Epithelial cell of proximal tubule (primary cell): ENCODE results near the gene DCANP1. TPM values are rescaled to one million over a fixed set of nuclear protein-coding genes. Genes with fewer than 3 reads are reported as not detected.

Experiments
- DNase-seq: peaks from one replicate; pipeline ENCODE4 v3.0.0-alpha.2; 2011; ENCODE audit warnings: low read depth
- H3K4me3 ChIP-seq: 2 replicates; pipeline ENCODE4 v1.5.1; 2011; ENCODE audit warnings: low read depth, mild to moderate bottlenecking, low read length
- total RNA-seq: library from RNA; depleted of rRNA; stranded (reverse); fragments of >200 nt; gene quantifications from 2 replicates; pipeline ENCODE4 v1.2.3, GENCODE V29; 2015
- TF ChIP-seq, protein P1 (sequence below): conservative IDR thresholded peaks from 2 replicates; pipeline ENCODE4 v1.5.1; 2012; ENCODE audit warnings: low read depth, mild to moderate bottlenecking, low read length

The DCANP1 gene
- total RNA-seq, 1 donor from 2014 or later, result not detected

DNA sequence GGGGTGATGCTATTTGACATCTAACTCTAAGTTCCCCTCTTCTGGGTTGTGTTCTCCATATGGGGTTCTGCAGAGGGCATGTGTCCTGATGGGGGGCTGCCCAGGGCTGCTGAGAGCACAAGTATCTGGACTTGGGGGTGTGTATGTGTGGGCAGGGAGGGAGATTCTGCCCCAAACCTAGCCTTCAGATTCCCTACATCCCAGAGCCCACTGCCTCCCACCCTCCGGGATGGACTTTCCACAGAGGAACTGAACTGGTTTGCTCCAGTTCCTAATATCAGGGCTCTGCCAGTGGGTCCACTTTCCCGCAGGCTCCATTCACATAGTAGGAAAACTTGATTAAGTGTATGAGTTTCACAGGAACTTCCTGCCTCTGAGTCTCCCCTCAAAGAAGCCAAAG is 21.4 kb upstream of the DCANP1 start:
- H3K4me3 ChIP-seq, result no peak overlapping the region
- TF ChIP-seq, protein P1, sequence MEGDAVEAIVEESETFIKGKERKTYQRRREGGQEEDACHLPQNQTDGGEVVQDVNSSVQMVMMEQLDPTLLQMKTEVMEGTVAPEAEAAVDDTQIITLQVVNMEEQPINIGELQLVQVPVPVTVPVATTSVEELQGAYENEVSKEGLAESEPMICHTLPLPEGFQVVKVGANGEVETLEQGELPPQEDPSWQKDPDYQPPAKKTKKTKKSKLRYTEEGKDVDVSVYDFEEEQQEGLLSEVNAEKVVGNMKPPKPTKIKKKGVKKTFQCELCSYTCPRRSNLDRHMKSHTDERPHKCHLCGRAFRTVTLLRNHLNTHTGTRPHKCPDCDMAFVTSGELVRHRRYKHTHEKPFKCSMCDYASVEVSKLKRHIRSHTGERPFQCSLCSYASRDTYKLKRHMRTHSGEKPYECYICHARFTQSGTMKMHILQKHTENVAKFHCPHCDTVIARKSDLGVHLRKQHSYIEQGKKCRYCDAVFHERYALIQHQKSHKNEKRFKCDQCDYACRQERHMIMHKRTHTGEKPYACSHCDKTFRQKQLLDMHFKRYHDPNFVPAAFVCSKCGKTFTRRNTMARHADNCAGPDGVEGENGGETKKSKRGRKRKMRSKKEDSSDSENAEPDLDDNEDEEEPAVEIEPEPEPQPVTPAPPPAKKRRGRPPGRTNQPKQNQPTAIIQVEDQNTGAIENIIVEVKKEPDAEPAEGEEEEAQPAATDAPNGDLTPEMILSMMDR, result no peak
- DNase-seq, result no peak

DNA sequence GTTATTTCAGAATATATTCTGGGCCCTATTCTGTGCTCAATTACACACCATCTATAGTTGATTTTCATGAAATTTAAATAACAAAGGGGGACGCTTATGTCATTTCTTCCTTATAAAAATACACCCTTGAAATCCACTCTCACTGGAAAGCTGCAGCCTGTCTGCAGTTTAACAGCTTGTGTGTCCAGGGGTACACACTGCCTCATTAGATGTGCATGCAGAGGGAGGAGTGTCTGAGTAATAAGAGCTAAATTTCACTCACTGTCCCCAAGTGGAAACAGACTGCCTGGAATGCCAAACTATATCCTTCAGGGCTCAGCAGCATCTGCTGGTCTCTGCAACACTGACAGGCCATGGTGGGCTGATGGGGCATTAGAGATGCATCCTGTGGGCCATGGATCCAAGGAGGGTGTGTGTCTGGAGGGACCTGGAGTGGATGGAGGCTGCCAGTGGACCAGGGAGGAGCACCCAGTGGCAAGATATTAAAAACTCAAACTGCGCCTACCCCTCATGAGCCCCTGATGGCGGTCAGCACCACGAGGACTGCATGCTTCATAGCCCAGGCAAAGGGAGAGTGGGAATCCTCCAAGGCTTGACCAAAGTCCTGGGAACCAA is 20.8 kb upstream of the DCANP1 start:
- DNase-seq, result no peak
- H3K4me3 ChIP-seq, result no peak overlapping the region

DNA sequence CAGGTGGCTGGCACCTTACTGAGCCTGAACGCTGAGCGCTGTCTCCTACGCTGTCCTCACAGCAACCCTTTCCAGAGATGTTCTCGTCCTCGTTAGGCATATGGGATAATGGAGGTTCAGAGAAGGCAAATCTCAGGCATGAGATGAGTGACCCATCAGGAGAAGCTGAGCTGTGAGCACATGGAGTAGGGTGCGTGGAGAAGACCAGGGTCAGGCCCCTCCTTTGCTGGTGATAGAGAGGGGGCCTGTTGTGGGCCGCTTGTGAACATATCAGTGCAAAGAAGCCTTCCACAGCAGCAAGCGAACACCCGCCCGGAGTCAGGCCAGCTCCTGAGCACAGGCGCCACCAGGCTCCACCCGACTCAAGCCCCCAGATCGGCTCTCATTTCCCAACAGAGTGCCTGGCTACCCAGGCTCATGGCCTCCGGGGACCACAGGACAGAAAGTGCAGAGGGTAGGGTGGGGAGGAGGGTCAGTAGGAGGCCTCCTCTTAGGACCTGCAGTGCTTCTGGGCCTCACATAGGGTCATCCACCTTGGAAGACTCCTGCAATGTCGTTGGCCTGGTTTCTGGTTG is 20.0 kb upstream of the DCANP1 start:
- TF ChIP-seq, protein P1, result no peak
- H3K4me3 ChIP-seq, result no peak overlapping the region
- DNase-seq, result no peak

More for the DNA sequence above, 20.8 kb upstream of the DCANP1 start:
- TF ChIP-seq, protein P1, result no peak

DNA sequence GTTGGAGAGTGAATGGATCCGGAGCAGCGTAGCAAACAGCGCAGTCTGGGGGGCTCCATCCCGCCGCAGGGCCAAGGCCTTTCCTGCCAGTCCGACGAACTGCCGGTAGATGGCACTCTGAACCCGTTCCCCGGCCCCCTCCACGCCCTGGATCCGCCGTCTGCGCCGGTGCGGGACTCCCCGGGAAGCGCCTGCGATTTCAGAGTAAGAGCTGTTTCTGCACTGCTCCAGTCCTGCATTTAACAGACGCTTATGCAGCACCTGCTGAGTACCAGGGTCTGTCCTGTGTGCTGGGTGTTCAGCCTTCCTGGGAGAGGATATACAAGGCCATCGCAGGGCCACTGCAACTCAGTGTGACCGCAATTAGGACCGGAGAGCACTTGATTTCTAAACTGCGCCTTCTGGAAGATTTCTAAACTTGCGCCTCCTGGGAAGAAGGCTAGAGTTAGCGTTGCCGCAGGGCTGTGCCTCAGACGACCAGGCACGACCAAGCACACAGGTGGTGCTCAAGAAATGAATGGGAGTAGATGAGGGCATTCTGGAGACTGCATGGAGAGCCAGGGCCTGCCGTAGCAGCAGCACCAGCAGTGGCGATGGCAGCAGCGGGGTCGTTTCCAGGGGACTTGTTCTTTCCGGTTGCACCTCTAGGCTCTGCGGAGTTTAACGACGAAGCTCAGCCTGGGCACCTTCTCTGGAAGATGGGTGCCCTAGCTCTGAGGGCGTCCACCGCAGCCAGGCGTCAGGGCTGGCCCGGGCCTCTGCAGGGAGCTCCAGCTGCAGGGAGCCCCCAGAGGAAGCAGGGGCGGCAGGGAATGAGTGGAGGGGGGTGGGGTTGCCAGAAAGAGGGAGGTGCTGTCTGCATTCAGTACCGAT is 19.3 kb upstream of the DCANP1 start:
- peak overlapping the region; percentile 46 for H3K4me3 ChIP-seq
- TF ChIP-seq, protein P1, result peak; percentile 87
- DNase-seq, result no peak

DNA sequence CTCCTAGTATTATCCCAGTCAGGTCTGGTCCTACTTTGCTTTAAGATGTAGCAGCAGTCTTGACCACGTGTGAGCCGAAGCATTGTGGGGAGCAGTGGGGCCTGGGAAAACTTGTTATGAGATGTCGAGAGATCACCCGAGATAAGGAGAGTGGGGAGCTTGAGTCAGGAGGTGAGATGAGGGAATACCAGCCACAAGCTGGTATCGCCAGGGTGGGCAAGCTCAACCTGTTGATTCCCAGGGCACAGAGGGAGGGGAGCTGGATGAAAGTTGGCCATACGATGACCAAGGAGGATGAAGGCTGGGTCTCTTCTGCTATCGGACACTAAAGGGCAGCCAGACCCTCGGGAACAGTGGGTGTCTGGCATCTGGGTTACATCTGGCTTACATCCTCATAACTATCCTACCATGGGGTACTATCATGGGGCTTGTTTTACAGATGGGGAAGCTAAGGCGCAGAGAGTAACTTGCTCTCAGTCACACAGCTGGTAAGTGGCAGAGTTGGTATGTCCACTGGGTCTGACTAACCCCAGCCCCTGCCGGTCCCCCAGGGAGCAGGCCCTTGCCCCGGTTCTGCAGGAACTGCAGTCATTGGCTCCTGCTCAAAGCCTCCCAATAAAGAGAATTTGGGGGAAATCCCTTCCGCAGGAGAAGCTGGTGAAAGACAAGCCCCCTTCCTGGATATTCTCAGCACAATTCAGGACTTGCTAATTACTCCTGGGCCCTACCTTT is 18.4 kb upstream of the DCANP1 start:
- TF ChIP-seq, protein P1, result no peak
- H3K4me3 ChIP-seq, result no peak overlapping the region
- no peak for DNase-seq

DNA sequence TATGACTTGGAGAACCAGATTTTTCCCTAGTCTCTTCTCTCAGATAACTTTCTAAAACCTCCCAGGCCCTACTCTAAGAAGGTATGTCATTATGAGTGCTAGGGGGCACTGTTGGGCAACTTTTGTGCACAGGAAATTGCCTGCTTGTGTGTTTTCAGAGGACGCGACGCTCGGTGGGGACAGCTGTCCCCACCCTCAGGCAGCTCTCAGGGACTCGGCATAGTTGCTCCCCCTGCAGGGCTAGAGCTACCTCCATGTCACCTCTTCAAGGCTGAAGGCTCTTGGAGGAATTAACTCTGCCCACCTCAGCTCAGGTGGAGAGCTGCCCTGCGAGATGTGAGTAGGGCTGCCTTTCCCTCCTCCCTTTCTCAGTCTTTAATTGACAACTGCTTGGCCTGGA is 15.2 kb upstream of the DCANP1 start:
- TF ChIP-seq, protein P1, result peak; percentile 71
- H3K4me3 ChIP-seq, result no peak overlapping the region
- DNase-seq, result no peak
